Body of pancreas (tissue), 4 donors: ENCODE results near the gene ELF1.

Experiments used
- POLR2A ChIP-seq, 3 donors: fragments of 450-650 bp; IDR thresholded peaks; one replicate each; pipeline ENCODE4 v1.6.1; 2016; ENCODE audit warnings: antibody characterized with exemption in 3 of 3, mild to moderate bottlenecking in 2 of 3
- TF ChIP-seq, protein P1 (sequence below), 7 experiments: fragments of 450-650 bp in 4 of 7; fragments of 200-600 bp in 3 of 7; sonication (generic) in 3 of 7; IDR thresholded peaks; one replicate each; pipeline ENCODE4 v1.5.1; 2016 to 2019; ENCODE audit warnings: antibody characterized with exemption in 7 of 7

DNA sequence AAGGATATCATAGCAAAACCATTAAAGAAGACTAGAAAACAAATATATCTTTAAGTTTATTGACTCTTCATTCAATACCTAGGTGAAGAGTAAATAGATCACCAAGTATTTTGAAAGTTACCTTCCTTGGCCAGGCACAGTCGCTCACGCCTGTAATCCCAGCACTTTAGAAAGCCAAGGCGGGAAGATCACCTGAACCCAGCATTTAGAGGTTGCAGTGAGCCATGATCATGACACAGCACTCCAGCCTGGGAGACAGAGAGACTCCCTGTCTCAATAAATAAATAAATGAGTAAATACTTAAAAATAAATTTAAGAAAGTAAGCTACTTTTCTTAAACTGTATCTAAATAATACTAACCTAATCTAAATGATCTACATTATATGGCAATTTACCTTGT lies 33.3 kb upstream of the ELF1 start:
- no peak for TF ChIP-seq POLR2A (IDR thresholded peaks at IDR 0.05)
- TF ChIP-seq, protein P1, sequence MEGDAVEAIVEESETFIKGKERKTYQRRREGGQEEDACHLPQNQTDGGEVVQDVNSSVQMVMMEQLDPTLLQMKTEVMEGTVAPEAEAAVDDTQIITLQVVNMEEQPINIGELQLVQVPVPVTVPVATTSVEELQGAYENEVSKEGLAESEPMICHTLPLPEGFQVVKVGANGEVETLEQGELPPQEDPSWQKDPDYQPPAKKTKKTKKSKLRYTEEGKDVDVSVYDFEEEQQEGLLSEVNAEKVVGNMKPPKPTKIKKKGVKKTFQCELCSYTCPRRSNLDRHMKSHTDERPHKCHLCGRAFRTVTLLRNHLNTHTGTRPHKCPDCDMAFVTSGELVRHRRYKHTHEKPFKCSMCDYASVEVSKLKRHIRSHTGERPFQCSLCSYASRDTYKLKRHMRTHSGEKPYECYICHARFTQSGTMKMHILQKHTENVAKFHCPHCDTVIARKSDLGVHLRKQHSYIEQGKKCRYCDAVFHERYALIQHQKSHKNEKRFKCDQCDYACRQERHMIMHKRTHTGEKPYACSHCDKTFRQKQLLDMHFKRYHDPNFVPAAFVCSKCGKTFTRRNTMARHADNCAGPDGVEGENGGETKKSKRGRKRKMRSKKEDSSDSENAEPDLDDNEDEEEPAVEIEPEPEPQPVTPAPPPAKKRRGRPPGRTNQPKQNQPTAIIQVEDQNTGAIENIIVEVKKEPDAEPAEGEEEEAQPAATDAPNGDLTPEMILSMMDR (IDR thresholded peaks at IDR 0.05) = no peak
